ENCODE data around the gene CBX4.

Gene CBX4

DNA sequence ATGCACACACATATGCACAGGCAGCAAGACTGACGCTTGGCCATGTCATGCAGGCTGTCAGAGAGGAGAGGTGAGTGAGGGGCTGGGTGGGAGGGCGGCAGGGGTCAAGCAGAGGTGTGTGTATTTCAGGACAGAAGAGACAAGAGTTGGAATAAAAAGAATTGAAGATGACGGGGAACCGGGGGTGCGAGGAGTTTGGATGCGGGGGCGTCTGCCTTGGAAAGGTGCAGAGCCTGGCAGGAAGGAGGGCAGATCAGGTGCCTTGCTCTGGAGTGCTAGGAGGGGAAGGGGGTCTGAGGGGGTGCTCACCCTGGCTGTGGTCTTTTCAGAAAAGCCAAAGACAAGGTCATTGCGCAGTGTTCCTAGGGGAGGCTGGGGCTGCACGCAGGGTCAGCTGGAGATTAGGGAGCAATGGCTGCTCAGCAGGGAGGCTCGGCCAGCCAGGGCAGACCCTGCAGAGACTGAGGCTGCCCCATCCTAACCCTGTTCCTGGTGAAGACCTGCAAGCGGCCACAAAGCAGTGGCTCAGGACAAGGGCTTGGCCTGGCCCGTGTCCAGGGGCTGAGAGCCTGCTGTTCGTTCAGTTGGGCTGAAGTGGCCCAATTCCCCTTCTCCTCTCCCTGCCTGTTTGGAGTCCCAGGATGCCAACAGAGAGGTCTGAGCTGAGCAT lies 23.7 kb upstream of the CBX4 start:
- TF ChIP-seq TOX (CRISPR knock-in tag; IDR thresholded peaks at IDR 0.05; ENCODE audit: borderline replicate concordance) = no peak
- TF ChIP-seq, protein P1, sequence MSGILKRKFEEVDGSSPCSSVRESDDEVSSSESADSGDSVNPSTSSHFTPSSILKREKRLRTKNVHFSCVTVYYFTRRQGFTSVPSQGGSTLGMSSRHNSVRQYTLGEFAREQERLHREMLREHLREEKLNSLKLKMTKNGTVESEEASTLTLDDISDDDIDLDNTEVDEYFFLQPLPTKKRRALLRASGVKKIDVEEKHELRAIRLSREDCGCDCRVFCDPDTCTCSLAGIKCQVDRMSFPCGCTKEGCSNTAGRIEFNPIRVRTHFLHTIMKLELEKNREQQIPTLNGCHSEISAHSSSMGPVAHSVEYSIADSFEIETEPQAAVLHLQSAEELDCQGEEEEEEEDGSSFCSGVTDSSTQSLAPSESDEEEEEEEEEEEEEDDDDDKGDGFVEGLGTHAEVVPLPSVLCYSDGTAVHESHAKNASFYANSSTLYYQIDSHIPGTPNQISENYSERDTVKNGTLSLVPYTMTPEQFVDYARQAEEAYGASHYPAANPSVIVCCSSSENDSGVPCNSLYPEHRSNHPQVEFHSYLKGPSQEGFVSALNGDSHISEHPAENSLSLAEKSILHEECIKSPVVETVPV (CRISPR knock-in tag; IDR thresholded peaks at IDR 0.05) = no peak
- no peak for TF ChIP-seq TCF4 (CRISPR knock-in tag; IDR thresholded peaks at IDR 0.05; ENCODE audit: borderline replicate concordance)
- TF ChIP-seq, protein P2, sequence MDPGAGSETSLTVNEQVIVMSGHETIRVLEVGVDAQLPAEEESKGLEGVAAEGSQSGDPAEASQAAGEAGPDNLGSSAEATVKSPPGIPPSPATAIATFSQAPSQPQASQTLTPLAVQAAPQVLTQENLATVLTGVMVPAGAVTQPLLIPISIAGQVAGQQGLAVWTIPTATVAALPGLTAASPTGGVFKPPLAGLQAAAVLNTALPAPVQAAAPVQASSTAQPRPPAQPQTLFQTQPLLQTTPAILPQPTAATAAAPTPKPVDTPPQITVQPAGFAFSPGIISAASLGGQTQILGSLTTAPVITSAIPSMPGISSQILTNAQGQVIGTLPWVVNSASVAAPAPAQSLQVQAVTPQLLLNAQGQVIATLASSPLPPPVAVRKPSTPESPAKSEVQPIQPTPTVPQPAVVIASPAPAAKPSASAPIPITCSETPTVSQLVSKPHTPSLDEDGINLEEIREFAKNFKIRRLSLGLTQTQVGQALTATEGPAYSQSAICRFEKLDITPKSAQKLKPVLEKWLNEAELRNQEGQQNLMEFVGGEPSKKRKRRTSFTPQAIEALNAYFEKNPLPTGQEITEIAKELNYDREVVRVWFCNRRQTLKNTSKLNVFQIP (CRISPR knock-in tag; IDR thresholded peaks at IDR 0.05; ENCODE audit: borderline replicate concordance, low read depth) = no peak
- TF ChIP-seq ZNF565 (CRISPR knock-in tag; conservative IDR thresholded peaks at IDR 0.05; ENCODE audit: low read depth) = no peak
- TF ChIP-seq ISL1 (CRISPR knock-in tag; IDR thresholded peaks at IDR 0.05) = no peak
- TF ChIP-seq CSDC2 (CRISPR knock-in tag; IDR thresholded peaks at IDR 0.05) = no peak
- TF ChIP-seq ZFP3 (CRISPR knock-in tag; IDR thresholded peaks at IDR 0.05) = no peak
- no peak for TF ChIP-seq OSR1 (CRISPR knock-in tag; IDR thresholded peaks at IDR 0.05)
- TF ChIP-seq GLIS3 (CRISPR knock-in tag; IDR thresholded peaks at IDR 0.05) = no peak
- no peak for TF ChIP-seq ZNF70 (CRISPR knock-in tag; IDR thresholded peaks at IDR 0.05)
- no peak for TF ChIP-seq SNAI2 (CRISPR knock-in tag; IDR thresholded peaks at IDR 0.05)
- TF ChIP-seq ZFP30 (CRISPR knock-in tag; IDR thresholded peaks at IDR 0.05) = no peak
- TF ChIP-seq ZC3H10 (CRISPR knock-in tag; IDR thresholded peaks at IDR 0.05) = no peak
- TF ChIP-seq ARNTL (CRISPR knock-in tag; IDR thresholded peaks at IDR 0.05; ENCODE audit: borderline replicate concordance, low read depth) = no peak
- no peak; the same call in 2 of the 3 replicates for ATAC-seq

DNA sequence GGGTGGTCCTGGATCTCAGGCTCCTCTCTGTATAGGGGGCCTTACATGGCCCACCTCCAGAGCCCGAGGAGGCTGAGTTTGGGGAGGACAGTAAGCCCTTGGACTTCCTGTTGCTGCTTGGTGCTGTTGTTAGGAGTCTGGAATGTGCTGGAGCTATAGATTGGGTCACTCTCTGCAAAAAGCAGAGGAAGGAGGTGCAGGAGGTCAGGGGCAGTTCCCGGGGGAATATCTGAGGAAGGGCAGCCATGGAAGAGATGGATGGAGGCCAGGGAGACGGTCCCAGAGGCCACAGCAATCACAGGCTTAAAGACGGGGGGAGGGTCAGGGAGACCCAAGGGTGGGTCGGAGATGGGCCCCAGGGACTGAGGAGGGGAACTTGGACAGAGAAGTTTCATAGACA lies 23.0 kb upstream of the CBX4 start:
- ATAC-seq = no peak
- TF ChIP-seq ISL1 (CRISPR knock-in tag; IDR thresholded peaks at IDR 0.05) = no peak
- no peak for TF ChIP-seq ZNF8 (CRISPR knock-in tag; IDR thresholded peaks at IDR 0.05)
- no peak for TF ChIP-seq TCF4 (CRISPR knock-in tag; IDR thresholded peaks at IDR 0.05; ENCODE audit: borderline replicate concordance)
- no peak for TF ChIP-seq TOX (CRISPR knock-in tag; IDR thresholded peaks at IDR 0.05; ENCODE audit: borderline replicate concordance)
- TF ChIP-seq, protein P3, sequence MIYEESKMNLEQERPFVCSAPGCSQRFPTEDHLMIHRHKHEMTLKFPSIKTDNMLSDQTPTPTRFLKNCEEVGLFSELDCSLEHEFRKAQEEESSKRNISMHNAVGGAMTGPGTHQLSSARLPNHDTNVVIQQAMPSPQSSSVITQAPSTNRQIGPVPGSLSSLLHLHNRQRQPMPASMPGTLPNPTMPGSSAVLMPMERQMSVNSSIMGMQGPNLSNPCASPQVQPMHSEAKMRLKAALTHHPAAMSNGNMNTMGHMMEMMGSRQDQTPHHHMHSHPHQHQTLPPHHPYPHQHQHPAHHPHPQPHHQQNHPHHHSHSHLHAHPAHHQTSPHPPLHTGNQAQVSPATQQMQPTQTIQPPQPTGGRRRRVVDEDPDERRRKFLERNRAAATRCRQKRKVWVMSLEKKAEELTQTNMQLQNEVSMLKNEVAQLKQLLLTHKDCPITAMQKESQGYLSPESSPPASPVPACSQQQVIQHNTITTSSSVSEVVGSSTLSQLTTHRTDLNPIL (CRISPR knock-in tag; IDR thresholded peaks at IDR 0.05; ENCODE audit: low read depth) = no peak
- no peak for TF ChIP-seq BACH2 (CRISPR knock-in tag; IDR thresholded peaks at IDR 0.05; ENCODE audit: borderline replicate concordance)
- no peak for TF ChIP-seq ZNF70 (CRISPR knock-in tag; IDR thresholded peaks at IDR 0.05)
- no peak for TF ChIP-seq SNAI2 (CRISPR knock-in tag; IDR thresholded peaks at IDR 0.05)
- TF ChIP-seq ZFP3 (CRISPR knock-in tag; IDR thresholded peaks at IDR 0.05) = no peak
- TF ChIP-seq ZNF565 (CRISPR knock-in tag; conservative IDR thresholded peaks at IDR 0.05; ENCODE audit: low read depth) = no peak
- no peak for TF ChIP-seq ESRRG (CRISPR knock-in tag; IDR thresholded peaks at IDR 0.05)
- TF ChIP-seq, protein P4, sequence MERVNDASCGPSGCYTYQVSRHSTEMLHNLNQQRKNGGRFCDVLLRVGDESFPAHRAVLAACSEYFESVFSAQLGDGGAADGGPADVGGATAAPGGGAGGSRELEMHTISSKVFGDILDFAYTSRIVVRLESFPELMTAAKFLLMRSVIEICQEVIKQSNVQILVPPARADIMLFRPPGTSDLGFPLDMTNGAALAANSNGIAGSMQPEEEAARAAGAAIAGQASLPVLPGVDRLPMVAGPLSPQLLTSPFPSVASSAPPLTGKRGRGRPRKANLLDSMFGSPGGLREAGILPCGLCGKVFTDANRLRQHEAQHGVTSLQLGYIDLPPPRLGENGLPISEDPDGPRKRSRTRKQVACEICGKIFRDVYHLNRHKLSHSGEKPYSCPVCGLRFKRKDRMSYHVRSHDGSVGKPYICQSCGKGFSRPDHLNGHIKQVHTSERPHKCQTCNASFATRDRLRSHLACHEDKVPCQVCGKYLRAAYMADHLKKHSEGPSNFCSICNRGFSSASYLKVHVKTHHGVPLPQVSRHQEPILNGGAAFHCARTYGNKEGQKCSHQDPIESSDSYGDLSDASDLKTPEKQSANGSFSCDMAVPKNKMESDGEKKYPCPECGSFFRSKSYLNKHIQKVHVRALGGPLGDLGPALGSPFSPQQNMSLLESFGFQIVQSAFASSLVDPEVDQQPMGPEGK (CRISPR knock-in tag; IDR thresholded peaks at IDR 0.05; ENCODE audit: borderline replicate concordance) = no peak
- TF ChIP-seq CSDC2 (CRISPR knock-in tag; IDR thresholded peaks at IDR 0.05) = no peak

DNA sequence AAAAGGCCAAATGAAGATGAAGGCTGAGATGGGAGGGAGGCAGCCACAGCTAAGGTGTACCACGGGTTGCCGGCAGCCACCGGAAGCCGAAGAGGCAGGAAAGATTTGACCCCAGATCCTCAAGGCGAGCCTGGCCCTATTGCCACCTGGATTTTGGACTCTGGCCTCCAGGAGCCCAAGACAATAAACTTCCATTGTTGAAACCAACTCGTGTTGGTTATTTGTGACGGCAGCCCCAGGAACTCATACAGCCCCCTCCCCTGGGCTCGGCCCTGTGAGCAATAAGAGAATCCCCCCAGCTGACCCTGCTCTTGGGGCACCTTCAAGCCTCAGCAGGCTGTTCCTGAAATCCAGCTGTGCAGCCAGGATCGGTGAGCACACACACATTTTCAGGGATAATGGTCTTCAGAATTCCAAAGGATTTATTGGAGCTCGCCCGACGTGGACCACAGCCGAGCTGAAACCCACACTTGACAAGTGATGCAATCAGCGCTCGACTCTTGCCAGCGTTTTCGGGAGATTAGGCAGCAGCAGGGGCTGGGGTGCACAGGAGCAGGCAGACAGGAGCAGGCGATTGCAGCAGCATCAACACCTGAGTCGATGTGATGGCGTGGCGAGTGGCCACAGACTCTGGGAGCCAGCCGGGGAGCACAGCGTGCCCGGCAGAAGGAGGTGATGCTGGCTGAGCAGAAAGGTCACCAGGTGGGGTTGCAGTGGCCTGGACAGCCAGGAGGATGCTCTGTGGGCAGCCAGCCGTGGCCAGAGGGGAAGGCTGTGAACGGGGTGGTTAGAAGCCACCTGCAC lies 22.4 kb upstream of the CBX4 start:
- no peak for ATAC-seq
- no peak for TF ChIP-seq TCF4 (CRISPR knock-in tag; IDR thresholded peaks at IDR 0.05; ENCODE audit: borderline replicate concordance)
- no peak for TF ChIP-seq ISL1 (CRISPR knock-in tag; IDR thresholded peaks at IDR 0.05)
- no peak for TF ChIP-seq ESRRG (CRISPR knock-in tag; IDR thresholded peaks at IDR 0.05)
- TF ChIP-seq ZNF565 (CRISPR knock-in tag; conservative IDR thresholded peaks at IDR 0.05; ENCODE audit: low read depth) = no peak
- TF ChIP-seq, protein P3 (CRISPR knock-in tag; IDR thresholded peaks at IDR 0.05; ENCODE audit: low read depth) = no peak

All from SK-N-SH treated with all-trans-retinoic acid at 6 μM for 48 hours (cell line).